HPDE6-E6E7 (cell line): ENCODE data around the gene CYP27A1.
"Not testable (repeated sequence)": the region's sequence is repeated elsewhere in the genome, so short reads cannot be mapped to it uniquely, and the experiment has no call there.

Experiments used
- DNase-seq: peaks from one replicate; pipeline ENCODE4 v3.0.0; 2011; ENCODE audit warnings: missing footprints; ENCODE audit errors: extremely low spot score

CYP27A1 gene

GRCh38 chr2:218831378-218831990 lies 49.5 kb downstream of the CYP27A1 start, which contains the start of gene PRKAG3:
PRKAG3 (minus strand) TSS chr2:218831803.
- no peak for DNase-seq

GRCh38 chr2:218832081-218832480 lies 50.1 kb downstream of the CYP27A1 start:
- no peak for DNase-seq

GRCh38 chr2:218832520-218832919 lies 50.6 kb downstream of the CYP27A1 start:
- DNase-seq, result no peak

GRCh38 chr2:218833023-218833609 lies 51.2 kb downstream of the CYP27A1 start:
- no peak for DNase-seq

GRCh38 chr2:218834685-218835084 lies 52.7 kb downstream of the CYP27A1 start:
- no peak for DNase-seq

GRCh38 chr2:218837495-218837894 lies 55.5 kb downstream of the CYP27A1 start:
- no peak for DNase-seq

- DNase-seq, result no peak
Observed at GRCh38 chr2:218839430-218839829, 57.5 kb downstream of the CYP27A1 start.

- no peak for DNase-seq
Observed at GRCh38 chr2:218839888-218840287, 57.9 kb downstream of the CYP27A1 start.

GRCh38 chr2:218844334-218844733 lies 62.4 kb downstream of the CYP27A1 start:
- not testable (repeated sequence) for DNase-seq

GRCh38 chr2:218846963-218847362 lies 65.0 kb downstream of the CYP27A1 start:
- DNase-seq, result not testable (repeated sequence)

GRCh38 chr2:218849721-218850120 lies 67.8 kb downstream of the CYP27A1 start:
- no peak for DNase-seq

GRCh38 chr2:218850796-218851195 lies 68.8 kb downstream of the CYP27A1 start:
- DNase-seq, result no peak

GRCh38 chr2:218851286-218851685 lies 69.3 kb downstream of the CYP27A1 start:
- no peak for DNase-seq

- DNase-seq, result no peak
Observed at GRCh38 chr2:218852911-218853667, 71.1 kb downstream of the CYP27A1 start.

GRCh38 chr2:218853766-218854165 lies 71.8 kb downstream of the CYP27A1 start:
- peak; percentile 60 for DNase-seq

GRCh38 chr2:218854860-218855259 lies 72.9 kb downstream of the CYP27A1 start:
- DNase-seq, result no peak

GRCh38 chr2:218855305-218856166 lies 73.6 kb downstream of the CYP27A1 start:
- DNase-seq, result no peak

GRCh38 chr2:218856167-218856895 lies 74.4 kb downstream of the CYP27A1 start:
- DNase-seq, result no peak

- DNase-seq, result no peak
Observed at GRCh38 chr2:218856896-218857243, 74.9 kb downstream of the CYP27A1 start.

- DNase-seq, result no peak
Observed at GRCh38 chr2:218857371-218858137, 75.6 kb downstream of the CYP27A1 start.

GRCh38 chr2:218858138-218858445 lies 76.1 kb downstream of the CYP27A1 start:
- no peak for DNase-seq
